Measurements from ENCODE around the gene ADAMTSL1.

Gene ADAMTSL1

GRCh38 chr9:18692268-18692667 lies 218.3 kb downstream of the ADAMTSL1 start:
- DNase-seq (ENCODE audit: low read depth in 1 of 2, low spot score in 1 of 2): no peak

GRCh38 chr9:18692962-18693361 lies 219.0 kb downstream of the ADAMTSL1 start:
- DNase-seq (ENCODE audit: low read depth in 1 of 2, low spot score in 1 of 2): no peak

GRCh38 chr9:18694959-18695668 lies 221.2 kb downstream of the ADAMTSL1 start:
- DNase-seq (ENCODE audit: low read depth in 1 of 2, low spot score in 1 of 2): no peak

- no peak for DNase-seq (ENCODE audit: low read depth in 1 of 2, low spot score in 1 of 2)
Measured at GRCh38 chr9:18698992-18699391, 225.0 kb downstream of the ADAMTSL1 start.

GRCh38 chr9:18699764-18700163 lies 225.8 kb downstream of the ADAMTSL1 start:
- no peak for DNase-seq (ENCODE audit: low read depth in 1 of 2, low spot score in 1 of 2)

- no peak for DNase-seq (ENCODE audit: low read depth in 1 of 2, low spot score in 1 of 2)
Measured at GRCh38 chr9:18700714-18701113, 226.8 kb downstream of the ADAMTSL1 start.

- no peak for DNase-seq (ENCODE audit: low read depth in 1 of 2, low spot score in 1 of 2)
Measured at GRCh38 chr9:18703151-18703900, 229.4 kb downstream of the ADAMTSL1 start.

GRCh38 chr9:18703901-18704379 lies 230.0 kb downstream of the ADAMTSL1 start:
- no peak for DNase-seq (ENCODE audit: low read depth in 1 of 2, low spot score in 1 of 2)

GRCh38 chr9:18705796-18706392 lies 231.9 kb downstream of the ADAMTSL1 start:
- no peak for DNase-seq (ENCODE audit: low read depth in 1 of 2, low spot score in 1 of 2)

- no peak for DNase-seq (ENCODE audit: low read depth in 1 of 2, low spot score in 1 of 2)
Measured at GRCh38 chr9:18706648-18707047, 232.7 kb downstream of the ADAMTSL1 start.

GRCh38 chr9:18707061-18707461 lies 233.1 kb downstream of the ADAMTSL1 start:
- no peak for DNase-seq (ENCODE audit: low read depth in 1 of 2, low spot score in 1 of 2)

- no peak for DNase-seq (ENCODE audit: low read depth in 1 of 2, low spot score in 1 of 2)
Measured at GRCh38 chr9:18707489-18708205, 233.7 kb downstream of the ADAMTSL1 start.

- DNase-seq (ENCODE audit: low read depth in 1 of 2, low spot score in 1 of 2): no peak
Measured at GRCh38 chr9:18708429-18708828, 234.5 kb downstream of the ADAMTSL1 start.

- DNase-seq (ENCODE audit: low read depth in 1 of 2, low spot score in 1 of 2): no peak
Measured at GRCh38 chr9:18710065-18710464, 236.1 kb downstream of the ADAMTSL1 start.

- DNase-seq (ENCODE audit: low read depth in 1 of 2, low spot score in 1 of 2): no peak
Measured at GRCh38 chr9:18717759-18718158, 243.8 kb downstream of the ADAMTSL1 start.

- DNase-seq (ENCODE audit: low read depth in 1 of 2, low spot score in 1 of 2): no peak
Measured at GRCh38 chr9:18718393-18718792, 244.4 kb downstream of the ADAMTSL1 start.

GRCh38 chr9:18718932-18719331 lies 245.0 kb downstream of the ADAMTSL1 start:
- DNase-seq (ENCODE audit: low read depth in 1 of 2, low spot score in 1 of 2): no peak

GRCh38 chr9:18720691-18721090 lies 246.7 kb downstream of the ADAMTSL1 start:
- DNase-seq (ENCODE audit: low read depth in 1 of 2, low spot score in 1 of 2): no peak

- DNase-seq (ENCODE audit: low read depth in 1 of 2, low spot score in 1 of 2): no peak
Measured at GRCh38 chr9:18721267-18721994, 247.5 kb downstream of the ADAMTSL1 start.

GRCh38 chr9:18721995-18722310 lies 248.0 kb downstream of the ADAMTSL1 start:
- DNase-seq (ENCODE audit: low read depth in 1 of 2, low spot score in 1 of 2): no peak

GRCh38 chr9:18722882-18723281 lies 248.9 kb downstream of the ADAMTSL1 start:
- DNase-seq (ENCODE audit: low read depth in 1 of 2, low spot score in 1 of 2): no peak
